Vagina (tissue), 2 donors: Measurements from ENCODE around the gene COLQ. TPM values are rescaled to one million over a fixed set of nuclear protein-coding genes. Genes with fewer than 3 reads are reported as not detected.

Source experiments
- DNase-seq, 2 donors: peaks; one replicate each; pipeline ENCODE4 v3.0.0-alpha.2; 2017; ENCODE audit errors: extremely low spot score in 2 of 2
- H3K27ac ChIP-seq: fragments of 200-600 bp; sonication (generic); one replicate; pipeline ENCODE4 v1.5.1; 2019
- H3K27me3 ChIP-seq: fragments of 200-600 bp; sonication (generic); one replicate; pipeline ENCODE4 v1.5.1; 2019
- H3K36me3 ChIP-seq, 2 donors: fragments of 200-600 bp; sonication (generic); one replicate each; pipeline ENCODE4 v1.5.1; 2017 to 2019
- H3K4me1 ChIP-seq: fragments of 200-600 bp; sonication (generic); one replicate; pipeline ENCODE4 v1.5.1; 2019
- H3K4me3 ChIP-seq, 2 donors: fragments of 200-600 bp; sonication (generic); 1 replicate in 1 of 2; 2 replicates in 1 of 2; pipeline ENCODE4 v1.5.1; 2016 to 2019
- H3K9me3 ChIP-seq: fragments of 200-600 bp; sonication (generic); one replicate; pipeline ENCODE4 v1.5.1; 2019
- CTCF ChIP-seq, 3 experiments: fragments of 450-650 bp in 2 of 3; fragments of 200-600 bp in 1 of 3; sonication (generic) in 1 of 3; IDR thresholded peaks; one replicate each; pipeline ENCODE4 v1.5.1; 2017 to 2019; ENCODE audit warnings: antibody characterized with exemption in 3 of 3, mild to moderate bottlenecking in 2 of 3, moderate library complexity in 2 of 3
- POLR2A ChIP-seq, 2 donors: fragments of 450-650 bp; IDR thresholded peaks; one replicate each; pipeline ENCODE4 v1.6.1; 2017; ENCODE audit warnings: antibody characterized with exemption in 2 of 2, mild to moderate bottlenecking in 2 of 2, moderate library complexity in 2 of 2
- POLR2AphosphoS5 ChIP-seq, 2 donors: sonication (generic); formaldehyde crosslinking; IDR thresholded peaks; one replicate each; pipeline ENCODE4 v1.9.0; 2017; ENCODE audit warnings: antibody characterized with exemption in 2 of 2, mild to moderate bottlenecking in 2 of 2, low read depth in 1 of 2; ENCODE audit not compliant: insufficient read depth in 1 of 2
- intact Hi-C: fragments of 100-400 bp; cut with DNase I; formaldehyde crosslinking; loops from one replicate; pipeline ENCODE4 v1.15.1; 2023
- total RNA-seq: library from RNA; depleted of rRNA; stranded (reverse); fragments of >200 nt; gene quantifications from one replicate; pipeline ENCODE4 v1.2.3, GENCODE V29; 2016

The COLQ gene
- total RNA-seq, 1 donor from 2014 or later: 12.8 TPM

- H3K9me3 ChIP-seq: no peaks in the 10 kb centered on the region
- TF ChIP-seq POLR2A (IDR thresholded peaks at IDR 0.05) (no peak), POLR2AphosphoS5 (IDR thresholded peaks at IDR 0.05; ENCODE audit: insufficient read depth in 1 of 2, low read depth in 1 of 2) (no peak), CTCF (IDR thresholded peaks at IDR 0.05) (no peak)
- no peaks in the 10 kb centered on the region for H3K27me3 ChIP-seq
- H3K36me3 ChIP-seq: no peaks in the 10 kb centered on the region
- H3K4me1 ChIP-seq: no peaks in the 10 kb centered on the region
- H3K4me3 ChIP-seq: no peak overlapping the region
- no peak overlapping the region for H3K27ac ChIP-seq
- intact Hi-C loops: no loop called here
- no peak for DNase-seq
These were observed 65.8 kb downstream of the COLQ start for GRCh38 chr3:15455756-15456155.

- intact Hi-C loops: loop anchor here (5.0 kb wide), 1 partner anchor 57 kb away; no protein-coding TSS in a partner anchor
- Histone ChIP-seq H3K27ac (no peak overlapping the region), H3K4me3 (no peak overlapping the region), H3K27me3 (no peaks in the 10 kb centered on the region), H3K9me3 (no peaks in the 10 kb centered on the region), H3K36me3 (no peaks in the 10 kb centered on the region), H3K4me1 (no peaks in the 10 kb centered on the region)
- TF ChIP-seq POLR2A (IDR thresholded peaks at IDR 0.05): no peak
- no peak for TF ChIP-seq CTCF (IDR thresholded peaks at IDR 0.05)
- TF ChIP-seq POLR2AphosphoS5 (IDR thresholded peaks at IDR 0.05; ENCODE audit: insufficient read depth in 1 of 2, low read depth in 1 of 2): no peak
- DNase-seq: no peak
These were observed 66.5 kb downstream of the COLQ start for GRCh38 chr3:15454965-15455364.

GRCh38 chr3:15453991-15454625 is 67.4 kb downstream of the COLQ start:
- no peaks in the 10 kb centered on the region for H3K36me3 ChIP-seq
- H3K9me3 ChIP-seq: no peaks in the 10 kb centered on the region
- H3K27ac ChIP-seq: no peak overlapping the region
- no peaks in the 10 kb centered on the region for H3K27me3 ChIP-seq
- no peak for TF ChIP-seq POLR2A (IDR thresholded peaks at IDR 0.05)
- TF ChIP-seq POLR2AphosphoS5 (IDR thresholded peaks at IDR 0.05; ENCODE audit: insufficient read depth in 1 of 2, low read depth in 1 of 2): no peak
- no peak for TF ChIP-seq CTCF (IDR thresholded peaks at IDR 0.05)
- intact Hi-C loops: loop anchor here (5.0 kb wide), 1 partner anchor 58 kb away; no protein-coding TSS in a partner anchor
- no peaks in the 10 kb centered on the region for H3K4me1 ChIP-seq
- no peak overlapping the region for H3K4me3 ChIP-seq
- DNase-seq: no peak

- no peak for TF ChIP-seq CTCF (IDR thresholded peaks at IDR 0.05)
- TF ChIP-seq POLR2A (IDR thresholded peaks at IDR 0.05): no peak
- no peak for TF ChIP-seq POLR2AphosphoS5 (IDR thresholded peaks at IDR 0.05; ENCODE audit: insufficient read depth in 1 of 2, low read depth in 1 of 2)
- intact Hi-C loops: loop anchor here (5.0 kb wide), 1 partner anchor 59 kb away; no protein-coding TSS in a partner anchor
- Histone ChIP-seq H3K27ac (no peak overlapping the region), H3K27me3 (no peaks in the 10 kb centered on the region), H3K4me1 (no peaks in the 10 kb centered on the region), H3K4me3 (no peak overlapping the region), H3K9me3 (no peaks in the 10 kb centered on the region), H3K36me3 (no peaks in the 10 kb centered on the region)
- DNase-seq: no peak
These were observed 68.0 kb downstream of the COLQ start for GRCh38 chr3:15453501-15453900.

- intact Hi-C loops: loop anchor here (5.0 kb wide), 1 partner anchor 59 kb away; no protein-coding TSS in a partner anchor
- no peak for DNase-seq
- Histone ChIP-seq H3K27me3 (no peaks in the 10 kb centered on the region), H3K4me3 (no peak overlapping the region), H3K9me3 (no peaks in the 10 kb centered on the region), H3K27ac (no peak overlapping the region), H3K36me3 (no peaks in the 10 kb centered on the region), H3K4me1 (no peaks in the 10 kb centered on the region)
- TF ChIP-seq CTCF (IDR thresholded peaks at IDR 0.05): no peak
- no peak for TF ChIP-seq POLR2A (IDR thresholded peaks at IDR 0.05)
These were observed 68.5 kb downstream of the COLQ start for GRCh38 chr3:15452961-15453360.
